Measurements from ENCODE around the gene THRB.
"Not testable (repeated sequence)": the region's sequence is repeated elsewhere in the genome, so short reads cannot be mapped to it uniquely, and the experiment has no call there.

Gene THRB

GRCh38 chr3:24446032-24446431 is 48.6 kb downstream of the THRB start:
- no peak for DNase-seq (ENCODE audit: low spot score)

- DNase-seq (ENCODE audit: low spot score), result no peak
Measured at GRCh38 chr3:24443476-24443875, 51.2 kb downstream of the THRB start.

GRCh38 chr3:24440760-24441464 is 53.7 kb downstream of the THRB start:
- DNase-seq (ENCODE audit: low spot score), result no peak

- DNase-seq (ENCODE audit: low spot score), result no peak
Measured at GRCh38 chr3:24439021-24439420, 55.6 kb downstream of the THRB start.

GRCh38 chr3:24437326-24437725 is 57.3 kb downstream of the THRB start:
- DNase-seq (ENCODE audit: low spot score), result no peak

- DNase-seq (ENCODE audit: low spot score), result no peak
Measured at GRCh38 chr3:24435584-24435983, 59.1 kb downstream of the THRB start.

GRCh38 chr3:24434651-24435050 is 60.0 kb downstream of the THRB start:
- no peak for DNase-seq (ENCODE audit: low spot score)

GRCh38 chr3:24433838-24434591 is 60.6 kb downstream of the THRB start:
- no peak for DNase-seq (ENCODE audit: low spot score)

- no peak for DNase-seq (ENCODE audit: low spot score)
Measured at GRCh38 chr3:24432989-24433388, 61.7 kb downstream of the THRB start.

- no peak for DNase-seq (ENCODE audit: low spot score)
Measured at GRCh38 chr3:24428481-24428880, 66.2 kb downstream of the THRB start.

- no peak for DNase-seq (ENCODE audit: low spot score)
Measured at GRCh38 chr3:24426896-24427295, 67.8 kb downstream of the THRB start.

GRCh38 chr3:24420829-24421228 is 73.8 kb downstream of the THRB start:
- not testable (repeated sequence) for DNase-seq (ENCODE audit: low spot score)

GRCh38 chr3:24420224-24420623 is 74.4 kb downstream of the THRB start:
- no peak for DNase-seq (ENCODE audit: low spot score)

GRCh38 chr3:24419067-24419791 is 75.4 kb downstream of the THRB start:
- DNase-seq (ENCODE audit: low spot score), result no peak

- no peak for DNase-seq (ENCODE audit: low spot score)
Measured at GRCh38 chr3:24417730-24418129, 76.9 kb downstream of the THRB start.

GRCh38 chr3:24416224-24416623 is 78.4 kb downstream of the THRB start:
- no peak for DNase-seq (ENCODE audit: low spot score)

GRCh38 chr3:24415824-24416223 is 78.8 kb downstream of the THRB start:
- DNase-seq (ENCODE audit: low spot score), result no peak

GRCh38 chr3:24413662-24414061 is 81.0 kb downstream of the THRB start:
- DNase-seq (ENCODE audit: low spot score), result not testable (repeated sequence)

GRCh38 chr3:24410860-24411259 is 83.8 kb downstream of the THRB start:
- no peak for DNase-seq (ENCODE audit: low spot score)

GRCh38 chr3:24407980-24408680 is 86.5 kb downstream of the THRB start:
- no peak for DNase-seq (ENCODE audit: low spot score)

GRCh38 chr3:24406900-24407299 is 87.8 kb downstream of the THRB start:
- DNase-seq (ENCODE audit: low spot score), result no peak

GRCh38 chr3:24405057-24405456 is 89.6 kb downstream of the THRB start:
- no peak for DNase-seq (ENCODE audit: low spot score)

All from kidney capillary endothelial cell (primary cell).